ENCODE measurements around the gene FUCA1. TPM values are rescaled to one million over a fixed set of nuclear protein-coding genes. Genes with fewer than 3 reads are reported as not detected.
A peak's percentile ranks its signal among the peaks of the same experiment; 100 is the strongest.
"Not testable (repeated sequence)": the region's sequence is repeated elsewhere in the genome, so short reads cannot be mapped to it uniquely, and the experiment has no call there.

Gene FUCA1
- polyA plus RNA-seq, 1 donor from 2014 or later = 38.5 TPM

DNA sequence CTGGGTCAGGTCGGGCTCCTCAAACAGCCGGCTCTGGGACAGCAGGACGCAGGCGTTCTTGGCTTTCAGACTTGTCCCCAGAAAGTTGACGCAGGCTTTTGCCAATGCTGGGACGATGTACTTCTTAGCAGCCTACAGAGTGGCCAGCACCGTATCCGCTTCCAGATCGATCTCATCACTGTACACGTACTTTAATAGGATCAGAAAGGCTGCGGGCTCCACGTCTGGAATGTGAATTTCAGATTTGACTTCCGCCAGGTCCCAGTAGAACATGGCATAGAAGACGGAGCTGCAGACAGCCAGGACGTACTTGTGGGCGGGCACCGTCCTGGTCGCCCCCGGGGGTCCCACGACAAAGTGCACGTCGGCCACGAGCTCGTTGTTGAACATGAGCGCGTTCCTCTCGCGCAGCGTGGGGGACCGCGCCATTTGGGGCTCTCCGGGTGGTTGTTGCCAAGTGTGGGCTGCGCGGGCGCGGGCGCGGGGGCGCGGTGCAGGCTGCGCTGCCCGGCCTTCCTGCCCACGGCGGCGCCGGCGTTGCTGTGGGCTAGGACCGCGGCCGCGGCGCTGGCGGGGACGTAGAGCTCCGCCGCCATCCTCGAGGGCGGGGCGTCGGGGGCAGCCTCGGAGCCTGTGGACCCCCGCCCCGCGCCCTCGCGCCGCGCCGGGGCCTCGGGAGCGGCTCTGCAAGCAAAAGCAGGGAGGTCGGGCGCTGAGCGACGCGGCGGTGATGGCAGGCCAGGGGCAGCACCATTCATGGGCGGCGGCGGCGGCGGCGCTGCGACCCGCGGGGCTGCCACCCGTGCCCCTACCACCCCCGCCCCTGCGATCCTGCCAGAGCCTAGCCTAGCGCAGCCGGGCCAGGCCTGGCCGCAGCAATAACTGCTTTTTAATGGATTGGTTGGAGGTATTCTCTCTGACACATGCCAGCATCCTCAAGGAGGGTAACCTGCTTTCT, 34.5 kb upstream of the FUCA1 start:
- no peaks in the 10 kb centered on the region for H3K79me2 ChIP-seq (replicated peaks; ENCODE audit: insufficient read depth, low read length)
- peak overlapping the region; percentile 50 for H3K4me3 ChIP-seq (ENCODE audit: low read length)
- peaks cover 36% of the 10 kb centered on the region for H3K27me3 ChIP-seq (ENCODE audit: insufficient read depth, low read depth, low read length)
- TF ChIP-seq, protein P1, sequence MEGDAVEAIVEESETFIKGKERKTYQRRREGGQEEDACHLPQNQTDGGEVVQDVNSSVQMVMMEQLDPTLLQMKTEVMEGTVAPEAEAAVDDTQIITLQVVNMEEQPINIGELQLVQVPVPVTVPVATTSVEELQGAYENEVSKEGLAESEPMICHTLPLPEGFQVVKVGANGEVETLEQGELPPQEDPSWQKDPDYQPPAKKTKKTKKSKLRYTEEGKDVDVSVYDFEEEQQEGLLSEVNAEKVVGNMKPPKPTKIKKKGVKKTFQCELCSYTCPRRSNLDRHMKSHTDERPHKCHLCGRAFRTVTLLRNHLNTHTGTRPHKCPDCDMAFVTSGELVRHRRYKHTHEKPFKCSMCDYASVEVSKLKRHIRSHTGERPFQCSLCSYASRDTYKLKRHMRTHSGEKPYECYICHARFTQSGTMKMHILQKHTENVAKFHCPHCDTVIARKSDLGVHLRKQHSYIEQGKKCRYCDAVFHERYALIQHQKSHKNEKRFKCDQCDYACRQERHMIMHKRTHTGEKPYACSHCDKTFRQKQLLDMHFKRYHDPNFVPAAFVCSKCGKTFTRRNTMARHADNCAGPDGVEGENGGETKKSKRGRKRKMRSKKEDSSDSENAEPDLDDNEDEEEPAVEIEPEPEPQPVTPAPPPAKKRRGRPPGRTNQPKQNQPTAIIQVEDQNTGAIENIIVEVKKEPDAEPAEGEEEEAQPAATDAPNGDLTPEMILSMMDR (IDR thresholded peaks at IDR 0.05; ENCODE audit: poor library complexity, severe bottlenecking) = no peak
- TF ChIP-seq RAD21 (conservative IDR thresholded peaks at IDR 0.05) (no peak), EZH2 (IDR thresholded peaks at IDR 0.05; ENCODE audit: borderline replicate concordance, insufficient read depth, low read length, poor library complexity, severe bottlenecking) (no peak), EP300 (conservative IDR thresholded peaks at IDR 0.05; ENCODE audit: poor library complexity, severe bottlenecking) (no peak), POLR2AphosphoS5 (IDR thresholded peaks at IDR 0.05) (no peak), SMC3 (conservative IDR thresholded peaks at IDR 0.05; ENCODE audit: poor library complexity) (no peak), TAF1 (IDR thresholded peaks at IDR 0.05; ENCODE audit: low read depth) (no peak), MXI1 (conservative IDR thresholded peaks at IDR 0.05; ENCODE audit: poor library complexity, severe bottlenecking) (no peak)
- TF ChIP-seq, protein P2, sequence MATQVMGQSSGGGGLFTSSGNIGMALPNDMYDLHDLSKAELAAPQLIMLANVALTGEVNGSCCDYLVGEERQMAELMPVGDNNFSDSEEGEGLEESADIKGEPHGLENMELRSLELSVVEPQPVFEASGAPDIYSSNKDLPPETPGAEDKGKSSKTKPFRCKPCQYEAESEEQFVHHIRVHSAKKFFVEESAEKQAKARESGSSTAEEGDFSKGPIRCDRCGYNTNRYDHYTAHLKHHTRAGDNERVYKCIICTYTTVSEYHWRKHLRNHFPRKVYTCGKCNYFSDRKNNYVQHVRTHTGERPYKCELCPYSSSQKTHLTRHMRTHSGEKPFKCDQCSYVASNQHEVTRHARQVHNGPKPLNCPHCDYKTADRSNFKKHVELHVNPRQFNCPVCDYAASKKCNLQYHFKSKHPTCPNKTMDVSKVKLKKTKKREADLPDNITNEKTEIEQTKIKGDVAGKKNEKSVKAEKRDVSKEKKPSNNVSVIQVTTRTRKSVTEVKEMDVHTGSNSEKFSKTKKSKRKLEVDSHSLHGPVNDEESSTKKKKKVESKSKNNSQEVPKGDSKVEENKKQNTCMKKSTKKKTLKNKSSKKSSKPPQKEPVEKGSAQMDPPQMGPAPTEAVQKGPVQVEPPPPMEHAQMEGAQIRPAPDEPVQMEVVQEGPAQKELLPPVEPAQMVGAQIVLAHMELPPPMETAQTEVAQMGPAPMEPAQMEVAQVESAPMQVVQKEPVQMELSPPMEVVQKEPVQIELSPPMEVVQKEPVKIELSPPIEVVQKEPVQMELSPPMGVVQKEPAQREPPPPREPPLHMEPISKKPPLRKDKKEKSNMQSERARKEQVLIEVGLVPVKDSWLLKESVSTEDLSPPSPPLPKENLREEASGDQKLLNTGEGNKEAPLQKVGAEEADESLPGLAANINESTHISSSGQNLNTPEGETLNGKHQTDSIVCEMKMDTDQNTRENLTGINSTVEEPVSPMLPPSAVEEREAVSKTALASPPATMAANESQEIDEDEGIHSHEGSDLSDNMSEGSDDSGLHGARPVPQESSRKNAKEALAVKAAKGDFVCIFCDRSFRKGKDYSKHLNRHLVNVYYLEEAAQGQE (IDR thresholded peaks at IDR 0.05; ENCODE audit: borderline replicate concordance) = no peak
- peak overlapping the region; percentile 12 for H3K9ac ChIP-seq (ENCODE audit: low read length)
- H3F3A ChIP-seq (ENCODE audit: insufficient read depth, low read length, poor library complexity, severe bottlenecking) = no peaks in the 10 kb centered on the region
- H3K9me3 ChIP-seq (ENCODE audit: low read length) = no peaks in the 10 kb centered on the region
- H3K4me2 ChIP-seq (ENCODE audit: low read length) = no peak overlapping the region
- no peaks in the 10 kb centered on the region for H3K9me2 ChIP-seq (ENCODE audit: insufficient read depth, low read length)
- H3K27ac ChIP-seq (ENCODE audit: low read length) = no peak overlapping the region
- H2AFZ ChIP-seq (ENCODE audit: low read depth, low read length) = no peak overlapping the region
- no peaks in the 10 kb centered on the region for H4K20me1 ChIP-seq (ENCODE audit: insufficient read depth)
- H3K36me3 ChIP-seq (ENCODE audit: insufficient read depth, low read length) = no peaks in the 10 kb centered on the region

DNA sequence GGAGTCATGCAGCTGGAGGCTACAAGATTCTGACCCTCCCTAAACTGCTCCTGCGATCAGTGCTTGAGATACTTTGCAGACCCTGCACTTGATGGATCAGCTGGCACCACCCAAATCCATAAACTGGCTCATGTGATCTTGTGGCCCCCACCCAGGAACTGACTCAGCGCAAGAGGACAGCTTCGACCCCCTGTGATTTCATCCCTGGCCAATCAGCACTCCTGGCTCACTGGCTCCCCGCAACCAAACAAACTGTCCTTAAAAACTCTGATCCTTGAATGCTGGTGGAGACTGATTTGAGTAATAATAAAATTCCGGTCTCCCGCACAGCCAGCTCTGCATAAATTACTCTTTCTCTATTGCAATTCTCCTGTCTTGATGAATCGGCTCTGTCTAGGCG, 31.9 kb upstream of the FUCA1 start:
- not testable (repeated sequence) for H3K79me2 ChIP-seq (replicated peaks; ENCODE audit: insufficient read depth, low read length); H2AFZ ChIP-seq (ENCODE audit: low read depth, low read length); H4K20me1 ChIP-seq (ENCODE audit: insufficient read depth); H3K9ac ChIP-seq (ENCODE audit: low read length); H3K4me3 ChIP-seq (ENCODE audit: low read length); H3K36me3 ChIP-seq (ENCODE audit: insufficient read depth, low read length); H3K9me2 ChIP-seq (ENCODE audit: insufficient read depth, low read length); H3F3A ChIP-seq (ENCODE audit: insufficient read depth, low read length, poor library complexity, severe bottlenecking); H3K9me3 ChIP-seq (ENCODE audit: low read length); H3K27ac ChIP-seq (ENCODE audit: low read length); H3K4me2 ChIP-seq (ENCODE audit: low read length)
- peaks cover 36% of the 10 kb centered on the region for H3K27me3 ChIP-seq (ENCODE audit: insufficient read depth, low read depth, low read length)
